T-helper 17 cell (primary cell): Measurements from ENCODE around the gene INPP5A. TPM values are rescaled to one million over a fixed set of nuclear protein-coding genes. Genes with fewer than 3 reads are reported as not detected.

Source experiments
- ATAC-seq: fragments of 150-1000 bp; cut with Tn5 transposase; 2 replicates; pipeline ENCODE4 v1.10.0; 2021; ENCODE audit warnings: mild to moderate bottlenecking, moderate library complexity
- DNase-seq, 3 donors: peaks; one replicate each; pipeline versions ENCODE4 v3.0.0 to v3.0.0-alpha.2; 2020 to 2021
- H3K9me3 ChIP-seq: one replicate; pipeline ENCODE4 v1.7.0; 2013; ENCODE audit warnings: low read length, mild to moderate bottlenecking; ENCODE audit not compliant: control insufficient read depth, poor library complexity, severe bottlenecking
- H3K27ac Mint-ChIP-seq: one replicate; pipeline ENCODE4 v1.8.0; 2022; ENCODE audit warnings: mild to moderate bottlenecking, moderate library complexity, mixed read lengths
- H3K27me3 Mint-ChIP-seq: one replicate; pipeline ENCODE4 v1.8.0; 2022; ENCODE audit warnings: mixed read lengths
- H3K36me3 Mint-ChIP-seq: one replicate; pipeline ENCODE4 v1.8.0; 2022; ENCODE audit warnings: low read depth, mixed read lengths
- H3K4me1 Mint-ChIP-seq: one replicate; pipeline ENCODE4 v1.8.0; 2022; ENCODE audit warnings: mild to moderate bottlenecking, mixed read lengths
- H3K4me3 Mint-ChIP-seq: one replicate; pipeline ENCODE4 v1.8.0; 2022; ENCODE audit warnings: mild to moderate bottlenecking, moderate library complexity, mixed read lengths
- total RNA-seq, 4 donors: library from RNA in 2 of 4; stranded (reverse) in 2 of 4; gene quantifications; one replicate each; pipeline ENCODE4 v1.2.3 and lab custom pipeline; 2022 to 2026

INPP5A gene
- total RNA-seq, 2 donors from 2014 or later, result 17.6 to 24.7 TPM

DNA sequence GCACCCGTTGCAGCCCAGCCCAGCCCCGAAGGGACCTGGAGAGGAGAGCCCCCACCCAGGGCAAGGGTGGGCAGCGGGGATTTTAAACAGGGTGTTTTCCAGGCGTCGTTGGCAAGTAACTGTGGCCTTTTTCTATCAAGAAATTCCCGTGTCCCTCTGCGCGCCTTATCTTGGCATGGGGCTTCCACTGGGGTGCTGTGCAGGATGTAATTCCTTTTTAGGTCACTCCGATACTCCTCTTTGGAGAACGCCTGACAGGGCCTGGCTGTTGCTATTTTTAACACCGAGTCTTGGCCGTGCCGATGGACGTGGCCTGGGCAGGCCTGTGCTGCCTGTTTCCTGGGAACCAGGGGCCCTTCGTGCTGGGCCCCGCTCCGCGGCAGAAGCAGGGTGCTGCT lies 93.8 kb downstream of the INPP5A start:
- DNase-seq, result no peak
- ATAC-seq, result no peak
- Mint-ChIP-seq H3K27ac (no peak overlapping the region), H3K27me3 (no peaks in the 10 kb centered on the region), H3K36me3 (no peaks in the 10 kb centered on the region), H3K4me1 (peaks cover 40% of the 10 kb centered on the region), H3K4me3 (no peak overlapping the region)
- no peaks in the 10 kb centered on the region for H3K9me3 ChIP-seq

- Mint-ChIP-seq H3K36me3 (no peaks in the 10 kb centered on the region), H3K27ac (no peak overlapping the region), H3K4me3 (no peak overlapping the region), H3K27me3 (no peaks in the 10 kb centered on the region), H3K4me1 (peaks cover 41% of the 10 kb centered on the region)
- DNase-seq (no peak), ATAC-seq (no peak)
- no peaks in the 10 kb centered on the region for H3K9me3 ChIP-seq
Observed at GRCh38 chr10:132632091-132632561, 94.5 kb downstream of the INPP5A start.

- Mint-ChIP-seq H3K27me3 (no peaks in the 10 kb centered on the region), H3K36me3 (no peaks in the 10 kb centered on the region), H3K27ac (no peak overlapping the region), H3K4me3 (no peak overlapping the region), H3K4me1 (peaks cover 42% of the 10 kb centered on the region)
- no peaks in the 10 kb centered on the region for H3K9me3 ChIP-seq
- peak in 1 of 3 donors; percentile 4 for DNase-seq
- no peak for ATAC-seq
Observed at GRCh38 chr10:132632851-132633684, 95.5 kb downstream of the INPP5A start.

- Mint-ChIP-seq H3K27me3 (no peaks in the 10 kb centered on the region), H3K27ac (peak overlapping the region; percentile 43), H3K4me3 (no peak overlapping the region), H3K4me1 (peaks cover 37% of the 10 kb centered on the region), H3K36me3 (no peaks in the 10 kb centered on the region)
- H3K9me3 ChIP-seq, result no peaks in the 10 kb centered on the region
- ATAC-seq (peak; percentile 25), DNase-seq (no peak)
Observed at GRCh38 chr10:132634241-132634946, 96.8 kb downstream of the INPP5A start.

- no peaks in the 10 kb centered on the region for H3K9me3 ChIP-seq
- DNase-seq (no peak), ATAC-seq (no peak)
- H3K4me1 Mint-ChIP-seq, result peaks cover 33% of the 10 kb centered on the region
- peak overlapping the region; percentile 43 for H3K27ac Mint-ChIP-seq
- no peak overlapping the region for H3K4me3 Mint-ChIP-seq
- H3K36me3 Mint-ChIP-seq, result peaks cover 2% of the 10 kb centered on the region
- no peaks in the 10 kb centered on the region for H3K27me3 Mint-ChIP-seq
Observed at GRCh38 chr10:132634947-132635271, 97.3 kb downstream of the INPP5A start.

DNA sequence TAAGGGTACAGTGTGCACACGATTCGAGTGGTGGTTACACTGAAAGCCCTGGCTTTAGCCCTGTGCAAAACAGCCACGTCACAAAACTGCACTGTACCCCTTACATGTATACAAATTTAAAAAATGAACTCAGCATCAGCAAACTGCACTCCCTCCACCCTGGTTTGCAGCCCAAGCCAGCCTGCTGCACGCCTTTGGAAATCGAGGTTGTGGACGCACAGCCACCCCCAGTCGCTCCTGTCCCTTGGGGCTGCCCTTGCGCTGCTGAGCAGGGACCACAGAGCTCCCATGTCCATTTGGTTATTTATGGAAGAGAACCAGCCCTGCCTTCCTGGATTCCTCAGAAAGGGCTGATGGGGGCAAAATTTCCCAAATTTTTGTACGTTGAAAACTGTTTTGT lies 98.8 kb downstream of the INPP5A start:
- Mint-ChIP-seq H3K4me3 (no peak overlapping the region), H3K36me3 (peaks cover 2% of the 10 kb centered on the region), H3K27me3 (no peaks in the 10 kb centered on the region), H3K27ac (no peak overlapping the region), H3K4me1 (peaks cover 40% of the 10 kb centered on the region)
- ATAC-seq, result no peak
- H3K9me3 ChIP-seq, result no peaks in the 10 kb centered on the region
- DNase-seq, result peak in 1 of 3 donors; percentile 6

DNA sequence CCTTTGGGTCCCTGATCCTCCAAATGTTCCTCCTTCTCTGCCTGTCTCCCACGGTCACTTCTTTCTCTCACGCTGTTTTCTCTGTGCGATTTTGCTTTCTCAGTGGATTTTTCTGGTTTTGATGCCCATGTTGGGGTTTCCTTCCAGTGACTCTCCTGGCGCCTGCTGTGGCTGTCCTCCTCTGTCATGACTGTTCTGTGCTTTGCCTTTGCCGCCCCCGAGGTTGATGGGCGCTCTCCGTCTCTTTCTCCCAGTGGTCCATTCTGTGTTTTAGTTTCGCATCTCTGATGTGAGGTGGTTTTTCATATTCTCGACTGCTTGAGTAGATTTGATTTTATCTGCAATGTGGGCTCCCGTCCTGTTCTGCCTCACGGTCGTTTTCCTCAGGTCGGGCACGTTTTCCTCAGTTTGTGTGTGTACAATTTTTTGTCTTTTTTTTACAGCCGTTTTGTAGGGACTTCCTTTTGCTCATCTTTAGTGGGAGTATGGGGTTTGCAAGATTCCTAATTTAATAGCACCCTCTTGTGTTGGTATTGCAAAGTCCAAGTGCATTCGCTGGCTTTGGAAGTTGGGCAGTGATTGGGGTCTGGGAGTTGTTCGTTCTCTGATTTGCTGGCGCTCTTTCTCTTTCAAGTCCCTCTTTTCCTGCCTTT lies 100.0 kb downstream of the INPP5A start:
- Mint-ChIP-seq H3K27me3 (no peaks in the 10 kb centered on the region), H3K27ac (peak overlapping the region; percentile 47), H3K36me3 (peaks cover 2% of the 10 kb centered on the region), H3K4me3 (peak overlapping the region; percentile 84), H3K4me1 (peaks cover 39% of the 10 kb centered on the region)
- no peaks in the 10 kb centered on the region for H3K9me3 ChIP-seq
- DNase-seq, result peak in 1 of 3 donors; percentile 4
- peak; percentile 74 for ATAC-seq

- H3K27me3 Mint-ChIP-seq, result no peaks in the 10 kb centered on the region
- no peak overlapping the region for H3K27ac Mint-ChIP-seq
- DNase-seq (no peak), ATAC-seq (peak; percentile 18)
- no peaks in the 10 kb centered on the region for H3K9me3 ChIP-seq
- H3K4me3 Mint-ChIP-seq, result no peak overlapping the region
- peaks cover 37% of the 10 kb centered on the region for H3K4me1 Mint-ChIP-seq
- H3K36me3 Mint-ChIP-seq, result peaks cover 2% of the 10 kb centered on the region
Observed at GRCh38 chr10:132638130-132638515, 100.5 kb downstream of the INPP5A start.

GRCh38 chr10:132639470-132639869 lies 101.9 kb downstream of the INPP5A start:
- H3K4me3 Mint-ChIP-seq, result no peak overlapping the region
- H3K4me1 Mint-ChIP-seq, result peaks cover 34% of the 10 kb centered on the region
- H3K36me3 Mint-ChIP-seq, result peaks cover 2% of the 10 kb centered on the region
- no peak overlapping the region for H3K27ac Mint-ChIP-seq
- no peak for ATAC-seq
- no peaks in the 10 kb centered on the region for H3K27me3 Mint-ChIP-seq
- no peak for DNase-seq
- H3K9me3 ChIP-seq, result no peaks in the 10 kb centered on the region

DNA sequence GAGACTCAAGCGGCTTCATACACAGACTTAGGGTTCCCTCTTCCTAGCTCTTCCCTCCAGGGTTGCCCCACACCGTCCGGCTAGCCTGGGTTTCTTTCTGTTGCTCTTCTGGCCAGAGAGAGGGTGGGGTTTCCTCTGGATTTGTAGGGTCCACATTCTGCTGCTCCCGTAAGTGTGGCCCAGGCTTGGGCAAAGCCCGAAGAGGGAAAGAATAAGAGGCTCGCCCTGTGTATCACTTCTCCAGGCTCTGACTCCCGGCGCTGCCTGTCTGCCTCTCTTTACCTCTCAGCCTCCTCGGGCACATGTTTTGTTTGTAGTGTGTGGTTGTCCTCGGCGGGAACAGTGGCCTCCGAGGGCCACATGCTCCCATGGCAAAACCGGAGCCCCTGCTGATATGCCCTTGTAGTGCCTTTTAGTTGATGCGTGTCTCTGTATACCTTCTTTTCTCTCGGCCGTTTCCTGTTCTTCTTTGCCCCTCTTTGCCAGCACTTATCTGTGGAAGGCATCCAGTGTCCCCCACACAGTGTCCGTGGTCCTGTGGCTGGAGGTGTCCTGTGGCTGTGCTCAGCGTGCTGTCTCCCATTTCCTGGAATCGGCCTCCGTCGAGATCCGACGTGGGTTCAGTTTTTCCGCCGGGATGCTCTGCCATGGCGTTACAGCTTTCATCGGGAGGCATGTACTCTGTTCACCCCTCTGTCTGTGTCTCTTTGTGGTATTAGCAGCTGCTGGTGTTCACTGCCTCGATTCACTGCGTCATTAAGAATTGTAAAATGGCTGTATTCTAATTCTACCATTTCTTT lies 102.9 kb downstream of the INPP5A start:
- peaks cover 2% of the 10 kb centered on the region for H3K36me3 Mint-ChIP-seq
- no peak overlapping the region for H3K4me3 Mint-ChIP-seq
- ATAC-seq (no peak), DNase-seq (peak in 1 of 3 donors; percentile 4)
- H3K9me3 ChIP-seq, result no peaks in the 10 kb centered on the region
- H3K4me1 Mint-ChIP-seq, result peaks cover 34% of the 10 kb centered on the region
- H3K27me3 Mint-ChIP-seq, result no peaks in the 10 kb centered on the region
- no peak overlapping the region for H3K27ac Mint-ChIP-seq

DNA sequence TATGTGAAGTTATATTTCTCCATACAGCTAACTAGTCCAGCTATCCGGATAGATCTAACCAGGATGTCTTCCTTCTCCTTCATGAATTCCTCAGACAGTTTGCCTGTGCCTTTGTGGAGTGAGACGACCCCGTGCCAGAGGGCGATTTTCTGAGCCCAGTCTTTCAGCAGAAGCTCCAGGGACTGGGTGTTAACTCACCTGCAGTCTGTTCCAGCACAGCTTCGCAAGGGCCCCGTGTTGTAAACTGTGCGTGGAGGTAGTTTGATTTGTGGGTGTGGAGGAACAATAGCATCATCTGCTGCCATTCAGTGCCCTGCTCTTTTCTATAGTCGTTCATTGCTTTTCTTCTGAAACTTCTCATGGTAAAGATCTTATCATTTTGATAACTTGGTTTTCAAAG lies 103.8 kb downstream of the INPP5A start:
- no peaks in the 10 kb centered on the region for H3K9me3 ChIP-seq
- Mint-ChIP-seq H3K4me3 (no peak overlapping the region), H3K4me1 (peaks cover 34% of the 10 kb centered on the region), H3K27ac (no peak overlapping the region), H3K36me3 (peaks cover 2% of the 10 kb centered on the region), H3K27me3 (no peaks in the 10 kb centered on the region)
- ATAC-seq (no peak), DNase-seq (no peak)

DNA sequence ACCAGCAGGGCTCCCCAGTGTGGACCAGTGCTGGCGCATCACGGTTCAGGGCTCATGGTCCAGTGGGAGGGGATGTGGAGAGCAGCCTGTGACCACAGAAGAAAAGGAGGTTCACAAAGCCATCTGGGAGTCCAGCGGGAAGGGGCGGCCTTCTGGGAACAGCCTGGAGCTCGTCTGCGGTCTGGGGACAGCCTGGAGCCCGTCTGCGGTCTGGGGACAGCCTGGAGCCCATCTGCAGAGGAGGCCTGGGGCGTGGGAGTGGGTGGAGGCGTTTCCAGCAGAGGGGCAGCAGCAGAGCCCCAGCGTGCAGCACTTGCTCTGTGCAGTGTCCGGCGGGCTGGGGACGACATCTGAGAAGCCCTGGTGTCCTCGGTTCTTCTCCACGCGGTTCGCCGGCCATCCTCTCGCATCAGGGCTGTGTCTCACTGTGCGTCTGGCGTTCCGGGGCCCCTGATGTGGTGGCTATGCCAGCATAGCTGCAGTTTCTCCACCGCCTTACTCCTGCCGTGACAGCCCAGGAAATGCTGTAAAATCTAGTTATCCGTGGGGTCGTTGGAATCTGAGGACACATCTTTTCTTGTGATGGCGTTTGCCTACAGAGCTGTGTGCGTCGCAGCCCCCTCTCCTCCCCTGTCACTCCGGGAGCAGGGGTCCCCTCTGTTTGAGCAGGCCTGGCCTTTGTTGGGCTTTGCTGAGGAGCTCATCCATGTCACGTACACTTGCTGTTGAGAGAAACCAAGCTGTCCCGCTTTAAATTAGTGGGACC lies 104.6 kb downstream of the INPP5A start:
- peaks cover 33% of the 10 kb centered on the region for H3K4me1 Mint-ChIP-seq
- no peaks in the 10 kb centered on the region for H3K9me3 ChIP-seq
- no peaks in the 10 kb centered on the region for H3K27me3 Mint-ChIP-seq
- no peak overlapping the region for H3K4me3 Mint-ChIP-seq
- no peak overlapping the region for H3K27ac Mint-ChIP-seq
- ATAC-seq (no peak), DNase-seq (peak in 1 of 3 donors; percentile 6)
- peaks cover 2% of the 10 kb centered on the region for H3K36me3 Mint-ChIP-seq
